Measurements from ENCODE around the gene ZNF407. TPM values are rescaled to one million over a fixed set of nuclear protein-coding genes. Genes with fewer than 3 reads are reported as not detected.

Gene ZNF407
- total RNA-seq, 1 donor from 2014 or later, result 9.0 TPM

- Mint-ChIP-seq H3K9me3 (no peaks in the 10 kb centered on the region), H3K27ac (no peak overlapping the region), H3K36me3 (no peaks in the 10 kb centered on the region), H3K4me3 (no peak overlapping the region), H3K4me1 (peaks cover 15% of the 10 kb centered on the region), H3K27me3 (ENCODE audit: insufficient read depth, low read depth) (peaks cover 3% of the 10 kb centered on the region)
- peak overlapping the region; percentile 6 for H3K4me3 ChIP-seq
- H3K9me3 ChIP-seq (ENCODE audit: low read depth), result no peaks in the 10 kb centered on the region
- H2AFZ ChIP-seq (replicated peaks), result peak overlapping the region; percentile 78
- no peaks in the 10 kb centered on the region for H3K27me3 ChIP-seq
- H3K4me2 ChIP-seq, result peak overlapping the region; percentile 47
- TF ChIP-seq EZH2 (IDR thresholded peaks at IDR 0.05) (no peak), EZH2phosphoT487 (IDR thresholded peaks at IDR 0.05) (no peak)
- TF ChIP-seq, protein P1, sequence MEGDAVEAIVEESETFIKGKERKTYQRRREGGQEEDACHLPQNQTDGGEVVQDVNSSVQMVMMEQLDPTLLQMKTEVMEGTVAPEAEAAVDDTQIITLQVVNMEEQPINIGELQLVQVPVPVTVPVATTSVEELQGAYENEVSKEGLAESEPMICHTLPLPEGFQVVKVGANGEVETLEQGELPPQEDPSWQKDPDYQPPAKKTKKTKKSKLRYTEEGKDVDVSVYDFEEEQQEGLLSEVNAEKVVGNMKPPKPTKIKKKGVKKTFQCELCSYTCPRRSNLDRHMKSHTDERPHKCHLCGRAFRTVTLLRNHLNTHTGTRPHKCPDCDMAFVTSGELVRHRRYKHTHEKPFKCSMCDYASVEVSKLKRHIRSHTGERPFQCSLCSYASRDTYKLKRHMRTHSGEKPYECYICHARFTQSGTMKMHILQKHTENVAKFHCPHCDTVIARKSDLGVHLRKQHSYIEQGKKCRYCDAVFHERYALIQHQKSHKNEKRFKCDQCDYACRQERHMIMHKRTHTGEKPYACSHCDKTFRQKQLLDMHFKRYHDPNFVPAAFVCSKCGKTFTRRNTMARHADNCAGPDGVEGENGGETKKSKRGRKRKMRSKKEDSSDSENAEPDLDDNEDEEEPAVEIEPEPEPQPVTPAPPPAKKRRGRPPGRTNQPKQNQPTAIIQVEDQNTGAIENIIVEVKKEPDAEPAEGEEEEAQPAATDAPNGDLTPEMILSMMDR (IDR thresholded peaks at IDR 0.05), result no peak
- no peak overlapping the region for H3K9ac ChIP-seq
- peak; percentile 20 for DNase-seq (ENCODE audit: low spot score)
- no peaks in the 10 kb centered on the region for H3K79me2 ChIP-seq (ENCODE audit: low read depth)
- H3K27ac ChIP-seq, result no peak overlapping the region
- H3F3A ChIP-seq (ENCODE audit: low read depth), result peaks cover 8% of the 10 kb centered on the region
- no peaks in the 10 kb centered on the region for H3K36me3 ChIP-seq
- peaks cover 23% of the 10 kb centered on the region for H3K4me1 ChIP-seq
- H4K20me1 ChIP-seq (ENCODE audit: low read depth), result no peaks in the 10 kb centered on the region
Observed at GRCh38 chr18:74947417-74947816, 349.7 kb downstream of the ZNF407 start.

DNA sequence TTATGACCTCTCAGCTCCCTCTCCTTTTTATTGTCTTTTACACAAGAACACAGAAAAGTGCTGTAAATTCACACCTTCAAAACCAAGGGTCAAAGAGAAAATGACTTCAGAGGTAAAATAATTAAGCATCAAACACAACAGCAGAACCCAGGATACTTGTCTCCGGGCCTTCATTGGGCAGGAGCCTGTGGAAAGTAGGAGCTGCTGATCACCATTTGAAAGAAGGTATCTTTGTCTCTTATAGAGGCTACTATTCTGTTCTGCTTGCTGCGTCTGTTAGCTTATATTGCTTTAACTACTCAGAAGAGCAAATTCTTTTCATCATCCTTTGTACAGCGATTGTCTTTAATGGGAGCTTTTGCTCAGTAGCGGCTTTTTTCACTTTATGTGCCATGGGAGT is 350.2 kb downstream of the ZNF407 start:
- DNase-seq (ENCODE audit: low spot score), result peak; percentile 12
- Mint-ChIP-seq H3K36me3 (peaks cover 2% of the 10 kb centered on the region), H3K27me3 (ENCODE audit: insufficient read depth, low read depth) (peaks cover 3% of the 10 kb centered on the region), H3K4me1 (peaks cover 15% of the 10 kb centered on the region), H3K4me3 (no peak overlapping the region), H3K9me3 (no peaks in the 10 kb centered on the region), H3K27ac (no peak overlapping the region)
- Histone ChIP-seq H3K9me3 (ENCODE audit: low read depth) (no peaks in the 10 kb centered on the region), H3K36me3 (no peaks in the 10 kb centered on the region), H4K20me1 (ENCODE audit: low read depth) (no peaks in the 10 kb centered on the region), H3K27me3 (no peaks in the 10 kb centered on the region), H3K4me1 (peaks cover 23% of the 10 kb centered on the region), H3K4me2 (peak overlapping the region; percentile 47), H3F3A (ENCODE audit: low read depth) (peaks cover 8% of the 10 kb centered on the region), H3K27ac (no peak overlapping the region), H2AFZ (replicated peaks) (peak overlapping the region; percentile 78), H3K4me3 (peak overlapping the region; percentile 6), H3K79me2 (ENCODE audit: low read depth) (no peaks in the 10 kb centered on the region), H3K9ac (no peak overlapping the region)
- TF ChIP-seq EZH2 (IDR thresholded peaks at IDR 0.05) (no peak), EZH2phosphoT487 (IDR thresholded peaks at IDR 0.05) (no peak)
- TF ChIP-seq, protein P1 (IDR thresholded peaks at IDR 0.05), result no peak

DNA sequence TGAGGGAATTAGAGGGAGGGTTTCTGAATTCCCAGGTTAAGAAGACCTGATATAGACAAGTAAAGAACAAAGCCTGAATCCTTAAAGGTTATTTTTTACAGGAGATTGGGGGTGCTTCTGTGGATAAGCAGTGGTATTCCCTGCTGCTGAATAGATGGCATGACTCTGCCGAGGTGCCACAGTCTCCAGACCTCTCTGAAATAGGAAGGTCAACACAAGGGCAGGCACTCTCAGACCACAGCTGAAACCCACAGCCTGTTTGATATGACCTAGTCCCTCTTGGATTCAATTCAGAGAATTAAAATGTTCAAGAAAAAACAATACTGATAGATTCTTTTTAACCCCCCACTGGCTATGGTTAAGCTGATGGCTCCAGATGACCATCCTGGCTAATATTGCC is 351.9 kb downstream of the ZNF407 start:
- Histone ChIP-seq H3K27ac (no peak overlapping the region), H3K79me2 (ENCODE audit: low read depth) (no peaks in the 10 kb centered on the region), H4K20me1 (ENCODE audit: low read depth) (no peaks in the 10 kb centered on the region), H3K4me1 (peaks cover 23% of the 10 kb centered on the region), H3F3A (ENCODE audit: low read depth) (peaks cover 8% of the 10 kb centered on the region), H3K36me3 (no peaks in the 10 kb centered on the region), H3K4me2 (no peak overlapping the region), H3K9ac (no peak overlapping the region), H3K27me3 (no peaks in the 10 kb centered on the region), H3K4me3 (no peak overlapping the region), H2AFZ (replicated peaks) (no peak overlapping the region), H3K9me3 (ENCODE audit: low read depth) (no peaks in the 10 kb centered on the region)
- Mint-ChIP-seq H3K36me3 (peaks cover 2% of the 10 kb centered on the region), H3K27me3 (ENCODE audit: insufficient read depth, low read depth) (peaks cover 3% of the 10 kb centered on the region), H3K4me1 (peaks cover 15% of the 10 kb centered on the region), H3K27ac (no peak overlapping the region), H3K9me3 (no peaks in the 10 kb centered on the region), H3K4me3 (no peak overlapping the region)
- no peak for DNase-seq (ENCODE audit: low spot score)
- TF ChIP-seq EZH2 (IDR thresholded peaks at IDR 0.05) (no peak), EZH2phosphoT487 (IDR thresholded peaks at IDR 0.05) (no peak)
- TF ChIP-seq, protein P1 (IDR thresholded peaks at IDR 0.05), result no peak

Measured in neural progenitor cell (in vitro differentiated cells).